Keratinocyte (primary cell): ENCODE measurements around the gene TMF1. TPM values are rescaled to one million over a fixed set of nuclear protein-coding genes. Genes with fewer than 3 reads are reported as not detected.

Source experiments
- DNase-seq: peaks from one replicate; pipeline ENCODE4 v3.0.0-alpha.2; 2011; ENCODE audit warnings: low read depth, missing footprints, low spot score
- FAIRE-seq: peaks from 2 replicates; lab custom pipeline; 2011; peaks lifted over from hg19 to GRCh38; lab: Jason Lieb, UNC
- H2AFZ ChIP-seq: 2 replicates; pipeline ENCODE4 v1.6.0; 2012; ENCODE audit warnings: low read length, control low read depth, inconsistent platforms; ENCODE audit not compliant: control insufficient read depth
- H3K27ac ChIP-seq: 2 replicates; pipeline ENCODE4 v1.5.1; 2011; ENCODE audit warnings: low read length; ENCODE audit not compliant: control insufficient read depth, insufficient read depth
- H3K27me3 ChIP-seq: 3 replicates; pipeline ENCODE4 v1.6.0; 2011; ENCODE audit warnings: low read length; ENCODE audit not compliant: control insufficient read depth, insufficient read depth; ENCODE audit errors: extremely low read depth
- H3K36me3 ChIP-seq, 2 experiments: 2 replicates in 1 of 2; 3 replicates in 1 of 2; pipeline ENCODE4 v1.5.1; 2011; ENCODE audit warnings: low read length in 2 of 2, mild to moderate bottlenecking in 1 of 2; ENCODE audit not compliant: control insufficient read depth in 2 of 2, insufficient read depth in 2 of 2; ENCODE audit errors: extremely low read depth in 1 of 2
- H3K4me1 ChIP-seq: 3 replicates; pipeline ENCODE4 v1.5.1; 2011; ENCODE audit warnings: low read length; ENCODE audit not compliant: control insufficient read depth, insufficient read depth; ENCODE audit errors: extremely low read depth
- H3K4me2 ChIP-seq: 3 replicates; pipeline ENCODE4 v1.6.0; 2011; ENCODE audit warnings: low read depth, low read length; ENCODE audit not compliant: control insufficient read depth, insufficient read depth; ENCODE audit errors: extremely low read depth
- H3K4me3 ChIP-seq, 3 experiments: fragments of 200-600 bp in 1 of 3; sonication (generic) in 1 of 3; 2 replicates in 2 of 3; 3 replicates in 1 of 3; pipeline ENCODE4 v1.5.1; 2011 to 2016; ENCODE audit warnings: low read length in 3 of 3, mild to moderate bottlenecking in 3 of 3, control low read depth in 2 of 3, inconsistent platforms in 1 of 3, low read depth in 1 of 3, mixed read lengths in 1 of 3, mixed run types in 1 of 3, moderate library complexity in 1 of 3; ENCODE audit not compliant: control insufficient read depth in 2 of 3, insufficient read depth in 2 of 3; ENCODE audit errors: extremely low read depth in 1 of 3
- H3K79me2 ChIP-seq: 2 replicates; pipeline ENCODE4 v1.6.0; 2012; ENCODE audit warnings: low read length; ENCODE audit not compliant: control insufficient read depth, insufficient read depth
- H3K9ac ChIP-seq: 3 replicates; pipeline ENCODE4 v1.6.0; 2011; ENCODE audit warnings: low read length; ENCODE audit not compliant: control insufficient read depth, insufficient read depth; ENCODE audit errors: extremely low read depth
- H3K9me1 ChIP-seq: 3 replicates; pipeline ENCODE4 v1.6.0; 2011; ENCODE audit warnings: low read length; ENCODE audit not compliant: control insufficient read depth, insufficient read depth; ENCODE audit errors: extremely low read depth
- H3K9me3 ChIP-seq: 2 replicates; pipeline ENCODE4 v1.5.1; 2012; ENCODE audit warnings: low read depth, low read length; ENCODE audit not compliant: control insufficient read depth
- H4K20me1 ChIP-seq: 3 replicates; pipeline ENCODE4 v1.6.0; 2011; ENCODE audit warnings: low read length; ENCODE audit not compliant: control insufficient read depth, insufficient read depth; ENCODE audit errors: extremely low read depth
- EZH2 ChIP-seq: IDR thresholded peaks from one replicate; pipeline ENCODE4 v1.6.1; 2012; ENCODE audit warnings: inconsistent platforms, mild to moderate bottlenecking, low read length, moderate library complexity
- dilution Hi-C: fragments of 300-500 bp; cut with MboI; formaldehyde crosslinking; loops from one replicate; pipeline ENCODE4 v1.7.0; 2020; ENCODE audit warnings: low sequenced_read_pairs; ENCODE audit not compliant: extremely low pct_ligation_motif_present
- polyA plus RNA-seq, 5 experiments: library from polyadenylated mRNA; depleted of rRNA in 3 of 5; stranded (reverse) in 3 of 5; stranded (forward) in 1 of 5; unstranded in 1 of 5; fragments of >200 nt; gene quantifications; 1 replicate in 1 of 5; 2 replicates in 3 of 5; 3 replicates in 1 of 5; pipeline versions ENCODE4 v1.2.1 to v1.2.3, GENCODE V29; 2011 to 2012; ENCODE audit warnings: missing spikeins in 2 of 5, low read depth in 1 of 5, low replicate concordance in 1 of 5
- TF ChIP-seq, protein P1 (sequence below), 3 experiments: IDR thresholded peaks in 1 of 3; conservative IDR thresholded peaks in 1 of 3; optimal IDR thresholded peaks in 1 of 3; 2 replicates in 2 of 3; 3 replicates in 1 of 3; pipeline versions ENCODE3 to v1.5.1; 2011; ENCODE audit warnings: low read length in 3 of 3, mild to moderate bottlenecking in 3 of 3, moderate library complexity in 2 of 3, control low read depth in 1 of 3, inconsistent platforms in 1 of 3; ENCODE audit not compliant: insufficient read depth in 2 of 3; ENCODE audit errors: extremely low read depth in 1 of 3

TMF1 gene
- polyA plus RNA-seq, 1 donor (not counting 4 experiments of a cell fraction or from before 2014, with no cell fraction given), result 13.7 TPM

DNA sequence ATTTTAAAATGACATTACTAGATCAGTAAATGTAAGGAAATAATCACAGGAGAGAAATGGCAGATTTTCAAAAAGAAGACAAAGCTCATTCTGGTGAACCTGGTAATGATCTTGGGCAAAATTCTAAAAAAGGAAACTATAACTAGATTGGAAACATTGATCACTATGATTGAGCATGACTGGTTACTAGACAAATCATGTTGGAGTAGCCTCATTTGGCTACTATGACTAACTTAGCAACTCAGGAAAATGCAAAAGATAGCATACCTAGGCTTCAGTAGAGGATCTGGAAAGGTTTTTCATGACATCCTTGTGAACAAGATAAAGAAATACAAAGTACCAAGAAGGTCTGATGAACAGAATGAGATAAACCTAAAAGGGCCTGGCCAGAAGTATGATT is 7.6 kb upstream of the TMF1 start:
- Histone ChIP-seq H3K79me2 (no peaks in the 10 kb centered on the region), H3K4me1 (no peaks in the 10 kb centered on the region), H3K27me3 (no peaks in the 10 kb centered on the region), H3K4me2 (no peak overlapping the region), H3K4me3 (no peak overlapping the region), H3K9me1 (no peaks in the 10 kb centered on the region), H4K20me1 (no peaks in the 10 kb centered on the region), H3K27ac (no peak overlapping the region), H2AFZ (no peak overlapping the region), H3K9me3 (no peaks in the 10 kb centered on the region), H3K36me3 (peaks cover 17 to 25% of the 10 kb centered on the region in 2 experiments), H3K9ac (no peak overlapping the region)
- dilution Hi-C loops, result no loop called here
- no peak for FAIRE-seq
- no peak for TF ChIP-seq EZH2
- TF ChIP-seq, protein P1, sequence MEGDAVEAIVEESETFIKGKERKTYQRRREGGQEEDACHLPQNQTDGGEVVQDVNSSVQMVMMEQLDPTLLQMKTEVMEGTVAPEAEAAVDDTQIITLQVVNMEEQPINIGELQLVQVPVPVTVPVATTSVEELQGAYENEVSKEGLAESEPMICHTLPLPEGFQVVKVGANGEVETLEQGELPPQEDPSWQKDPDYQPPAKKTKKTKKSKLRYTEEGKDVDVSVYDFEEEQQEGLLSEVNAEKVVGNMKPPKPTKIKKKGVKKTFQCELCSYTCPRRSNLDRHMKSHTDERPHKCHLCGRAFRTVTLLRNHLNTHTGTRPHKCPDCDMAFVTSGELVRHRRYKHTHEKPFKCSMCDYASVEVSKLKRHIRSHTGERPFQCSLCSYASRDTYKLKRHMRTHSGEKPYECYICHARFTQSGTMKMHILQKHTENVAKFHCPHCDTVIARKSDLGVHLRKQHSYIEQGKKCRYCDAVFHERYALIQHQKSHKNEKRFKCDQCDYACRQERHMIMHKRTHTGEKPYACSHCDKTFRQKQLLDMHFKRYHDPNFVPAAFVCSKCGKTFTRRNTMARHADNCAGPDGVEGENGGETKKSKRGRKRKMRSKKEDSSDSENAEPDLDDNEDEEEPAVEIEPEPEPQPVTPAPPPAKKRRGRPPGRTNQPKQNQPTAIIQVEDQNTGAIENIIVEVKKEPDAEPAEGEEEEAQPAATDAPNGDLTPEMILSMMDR (optimal IDR thresholded peaks at IDR 0.05 in 1 of 3, IDR thresholded peaks at IDR 0.05 in 1 of 3, conservative IDR thresholded peaks at IDR 0.05 in 1 of 3; ENCODE audit: extremely low read depth in 1 of 3, insufficient read depth in 2 of 3, low read length in 3 of 3), result no peak
- no peak for DNase-seq

DNA sequence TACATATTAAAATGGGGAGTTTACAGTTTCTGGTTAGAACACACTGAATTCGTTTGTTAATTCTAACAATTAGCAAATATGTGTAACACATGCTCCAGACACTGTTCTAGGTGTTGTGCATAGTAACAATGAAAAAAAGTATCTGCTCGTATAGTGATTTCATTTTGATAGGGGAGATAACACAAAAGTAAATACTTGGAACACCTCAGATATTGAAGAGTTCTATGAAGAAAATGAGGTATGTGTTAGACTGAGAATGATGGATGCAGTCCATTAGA is 6.8 kb upstream of the TMF1 start:
- H4K20me1 ChIP-seq, result no peaks in the 10 kb centered on the region
- H3K4me1 ChIP-seq, result no peaks in the 10 kb centered on the region
- no peak for FAIRE-seq
- TF ChIP-seq EZH2, result no peak
- TF ChIP-seq, protein P1 (optimal IDR thresholded peaks at IDR 0.05 in 1 of 3, IDR thresholded peaks at IDR 0.05 in 1 of 3, conservative IDR thresholded peaks at IDR 0.05 in 1 of 3; ENCODE audit: extremely low read depth in 1 of 3, insufficient read depth in 2 of 3, low read length in 3 of 3), result no peak
- no peaks in the 10 kb centered on the region for H3K79me2 ChIP-seq
- no peak for DNase-seq
- dilution Hi-C loops, result no loop called here
- no peaks in the 10 kb centered on the region for H3K9me3 ChIP-seq
- no peak overlapping the region for H2AFZ ChIP-seq
- H3K27me3 ChIP-seq, result no peaks in the 10 kb centered on the region
- H3K9me1 ChIP-seq, result no peaks in the 10 kb centered on the region
- H3K36me3 ChIP-seq, result peaks cover 17 to 25% of the 10 kb centered on the region in 2 experiments
- H3K9ac ChIP-seq, result no peak overlapping the region
- no peak overlapping the region for H3K4me3 ChIP-seq
- H3K4me2 ChIP-seq, result no peak overlapping the region
- H3K27ac ChIP-seq, result no peak overlapping the region
